HEK293 (cell line): ENCODE measurements around the gene MOB1B.
"Not testable (repeated sequence)": the region's sequence is repeated elsewhere in the genome, so short reads cannot be mapped to it uniquely, and the experiment has no call there.

Source experiments
- CTCF ChIA-PET: fragments of 350-600 bp; formaldehyde crosslinking; extraction: SDS; loops from one replicate; lab custom pipeline; 2021; ENCODE audit warnings: antibody characterized with exemption; lab: Yijun Ruan, JAX
- POLR2A ChIA-PET: fragments of 300-600 bp; formaldehyde crosslinking; extraction: SDS; loops from one replicate; lab custom pipeline; 2020; ENCODE audit warnings: antibody characterized with exemption, inconsistent platforms; lab: Yijun Ruan, JAX
- H3K27ac ChIP-seq: fragments of 200-500 bp; sonication (Bioruptor generic); 2 replicates; pipeline ENCODE4 v1.5.1; 2014; ENCODE audit warnings: low read depth, low read length, control low read depth, inconsistent platforms; ENCODE audit errors: extremely low read depth
- H3K36me3 ChIP-seq, 2 experiments: fragments of 200-500 bp in 1 of 2; sonication (Bioruptor generic) in 1 of 2; 1 replicate in 1 of 2; 2 replicates in 1 of 2; pipeline ENCODE4 v1.5.1; 2014 to 2017; ENCODE audit warnings: inconsistent platforms in 2 of 2, low read length in 2 of 2; ENCODE audit not compliant: control insufficient read depth in 2 of 2, insufficient read depth in 1 of 2
- H3K4me1 ChIP-seq: fragments of 200-500 bp; sonication (Bioruptor generic); 2 replicates; pipeline ENCODE4 v1.5.1; 2014; ENCODE audit warnings: mild to moderate bottlenecking, low read length, inconsistent platforms; ENCODE audit not compliant: control insufficient read depth, insufficient read depth
- H3K4me3 ChIP-seq: 2 replicates; pipeline ENCODE4 v1.5.1; 2011; ENCODE audit warnings: low read depth, mild to moderate bottlenecking, control low read depth, low read length, moderate library complexity
- H3K9me3 ChIP-seq: fragments of 200-500 bp; sonication (Bioruptor generic); 2 replicates; pipeline ENCODE4 v1.5.1; 2014; ENCODE audit warnings: low read depth, low read length, inconsistent platforms; ENCODE audit not compliant: control insufficient read depth, insufficient read depth
- BCL11A ChIP-seq: fragments of 450-650 bp; formaldehyde crosslinking; IDR thresholded peaks from 2 replicates; pipeline ENCODE4 v1.5.1; 2016; ENCODE audit warnings: low read depth, missing biosample characterization, missing genetic modification characterization
- FEZF1 ChIP-seq: fragments of 450-650 bp; formaldehyde crosslinking; IDR thresholded peaks from 2 replicates; pipeline ENCODE4 v1.5.1; 2016; ENCODE audit warnings: missing biosample characterization, missing genetic modification characterization
- SETDB1 ChIP-seq: IDR thresholded peaks from one replicate; pipeline ENCODE4 v1.6.1; 2017; ENCODE audit warnings: mild to moderate bottlenecking, low read length, moderate library complexity, mixed read lengths; ENCODE audit not compliant: insufficient read length
- ZNF146 ChIP-seq: fragments of 450-650 bp; formaldehyde crosslinking; IDR thresholded peaks from 2 replicates; pipeline ENCODE4 v1.5.1; 2016; ENCODE audit warnings: missing biosample characterization, missing genetic modification characterization
- ZNF211 ChIP-seq: fragments of 450-650 bp; formaldehyde crosslinking; IDR thresholded peaks from 2 replicates; pipeline ENCODE4 v1.5.1; 2016; ENCODE audit warnings: low read depth, missing biosample characterization, missing genetic modification characterization
- ZNF302 ChIP-seq: fragments of 450-650 bp; formaldehyde crosslinking; IDR thresholded peaks from 2 replicates; pipeline ENCODE4 v1.5.1; 2016; ENCODE audit warnings: missing biosample characterization, missing genetic modification characterization, low read depth
- ZNF610 ChIP-seq: fragments of 450-650 bp; formaldehyde crosslinking; IDR thresholded peaks from 2 replicates; pipeline ENCODE4 v1.5.1; 2016; ENCODE audit warnings: missing biosample characterization, missing genetic modification characterization, borderline replicate concordance
- ZNF621 ChIP-seq: fragments of 450-650 bp; formaldehyde crosslinking; IDR thresholded peaks from 2 replicates; pipeline ENCODE4 v1.5.1; 2017; ENCODE audit warnings: missing biosample characterization, missing genetic modification characterization
- TF ChIP-seq, protein P1 (sequence below): fragments of 450-650 bp; formaldehyde crosslinking; IDR thresholded peaks from 2 replicates; pipeline ENCODE4 v1.5.1; 2016; ENCODE audit warnings: missing biosample characterization, missing genetic modification characterization
- TF ChIP-seq, protein P2 (sequence below): fragments of 450-650 bp; formaldehyde crosslinking; IDR thresholded peaks from 2 replicates; pipeline ENCODE4 v1.5.1; 2017; ENCODE audit warnings: missing biosample characterization, mild to moderate bottlenecking, missing genetic modification characterization, moderate library complexity
- TF ChIP-seq, protein P3 (sequence below): fragments of 450-650 bp; formaldehyde crosslinking; conservative IDR thresholded peaks from 2 replicates; pipeline ENCODE4 v1.5.1; 2016; ENCODE audit warnings: low read depth, missing biosample characterization, missing genetic modification characterization
- TF ChIP-seq, protein P4 (sequence below): fragments of 450-650 bp; formaldehyde crosslinking; IDR thresholded peaks from 2 replicates; pipeline ENCODE4 v1.5.0; 2017; ENCODE audit warnings: missing biosample characterization, missing genetic modification characterization, borderline replicate concordance

MOB1B gene

DNA sequence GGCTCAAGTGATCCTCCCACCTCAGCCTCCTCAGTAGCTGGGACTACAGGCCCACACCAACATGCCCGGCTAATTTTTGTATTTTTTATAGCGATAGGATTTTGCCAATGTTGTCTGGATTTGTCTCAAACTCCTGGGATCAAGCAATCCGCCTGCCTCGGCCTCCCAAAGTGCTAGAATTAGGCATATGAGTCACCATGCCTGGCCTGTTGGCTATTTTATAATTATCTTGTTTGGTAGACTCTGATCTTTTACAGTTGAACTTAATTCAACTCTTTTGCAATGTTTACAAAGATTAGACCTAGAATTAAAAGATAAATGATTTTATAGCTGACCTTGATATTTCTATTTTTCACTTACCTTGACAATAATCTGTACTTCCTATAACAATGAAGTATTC is 109.3 kb downstream of the MOB1B start:
- Histone ChIP-seq H3K36me3 (no peaks in the 10 kb centered on the region; a peak in 1 of 3 replicates), H3K9me3 (no peaks in the 10 kb centered on the region), H3K4me1 (no peaks in the 10 kb centered on the region), H3K4me3 (no peak overlapping the region), H3K27ac (no peak overlapping the region)
- TF ChIP-seq, protein P1, sequence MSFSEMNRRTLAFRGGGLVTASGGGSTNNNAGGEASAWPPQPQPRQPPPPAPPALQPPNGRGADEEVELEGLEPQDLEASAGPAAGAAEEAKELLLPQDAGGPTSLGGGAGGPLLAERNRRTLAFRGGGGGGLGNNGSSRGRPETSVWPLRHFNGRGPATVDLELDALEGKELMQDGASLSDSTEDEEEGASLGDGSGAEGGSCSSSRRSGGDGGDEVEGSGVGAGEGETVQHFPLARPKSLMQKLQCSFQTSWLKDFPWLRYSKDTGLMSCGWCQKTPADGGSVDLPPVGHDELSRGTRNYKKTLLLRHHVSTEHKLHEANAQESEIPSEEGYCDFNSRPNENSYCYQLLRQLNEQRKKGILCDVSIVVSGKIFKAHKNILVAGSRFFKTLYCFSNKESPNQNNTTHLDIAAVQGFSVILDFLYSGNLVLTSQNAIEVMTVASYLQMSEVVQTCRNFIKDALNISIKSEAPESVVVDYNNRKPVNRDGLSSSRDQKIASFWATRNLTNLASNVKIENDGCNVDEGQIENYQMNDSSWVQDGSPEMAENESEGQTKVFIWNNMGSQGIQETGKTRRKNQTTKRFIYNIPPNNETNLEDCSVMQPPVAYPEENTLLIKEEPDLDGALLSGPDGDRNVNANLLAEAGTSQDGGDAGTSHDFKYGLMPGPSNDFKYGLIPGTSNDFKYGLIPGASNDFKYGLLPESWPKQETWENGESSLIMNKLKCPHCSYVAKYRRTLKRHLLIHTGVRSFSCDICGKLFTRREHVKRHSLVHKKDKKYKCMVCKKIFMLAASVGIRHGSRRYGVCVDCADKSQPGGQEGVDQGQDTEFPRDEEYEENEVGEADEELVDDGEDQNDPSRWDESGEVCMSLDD: no peak
- TF ChIP-seq ZNF621 (tag by site-specific recombination) (no peak), FEZF1 (tag by site-specific recombination) (no peak), SETDB1 (no peak), ZNF610 (tag by site-specific recombination) (no peak), ZNF302 (tag by site-specific recombination) (no peak), BCL11A (tag by site-specific recombination) (no peak), ZNF211 (tag by site-specific recombination) (no peak)
- TF ChIP-seq, protein P2, sequence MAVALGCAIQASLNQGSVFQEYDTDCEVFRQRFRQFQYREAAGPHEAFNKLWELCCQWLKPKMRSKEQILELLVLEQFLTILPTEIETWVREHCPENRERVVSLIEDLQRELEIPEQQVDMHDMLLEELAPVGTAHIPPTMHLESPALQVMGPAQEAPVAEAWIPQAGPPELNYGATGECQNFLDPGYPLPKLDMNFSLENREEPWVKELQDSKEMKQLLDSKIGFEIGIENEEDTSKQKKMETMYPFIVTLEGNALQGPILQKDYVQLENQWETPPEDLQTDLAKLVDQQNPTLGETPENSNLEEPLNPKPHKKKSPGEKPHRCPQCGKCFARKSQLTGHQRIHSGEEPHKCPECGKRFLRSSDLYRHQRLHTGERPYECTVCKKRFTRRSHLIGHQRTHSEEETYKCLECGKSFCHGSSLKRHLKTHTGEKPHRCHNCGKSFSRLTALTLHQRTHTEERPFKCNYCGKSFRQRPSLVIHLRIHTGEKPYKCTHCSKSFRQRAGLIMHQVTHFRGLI (tag by site-specific recombination): no peak
- TF ChIP-seq, protein P3, sequence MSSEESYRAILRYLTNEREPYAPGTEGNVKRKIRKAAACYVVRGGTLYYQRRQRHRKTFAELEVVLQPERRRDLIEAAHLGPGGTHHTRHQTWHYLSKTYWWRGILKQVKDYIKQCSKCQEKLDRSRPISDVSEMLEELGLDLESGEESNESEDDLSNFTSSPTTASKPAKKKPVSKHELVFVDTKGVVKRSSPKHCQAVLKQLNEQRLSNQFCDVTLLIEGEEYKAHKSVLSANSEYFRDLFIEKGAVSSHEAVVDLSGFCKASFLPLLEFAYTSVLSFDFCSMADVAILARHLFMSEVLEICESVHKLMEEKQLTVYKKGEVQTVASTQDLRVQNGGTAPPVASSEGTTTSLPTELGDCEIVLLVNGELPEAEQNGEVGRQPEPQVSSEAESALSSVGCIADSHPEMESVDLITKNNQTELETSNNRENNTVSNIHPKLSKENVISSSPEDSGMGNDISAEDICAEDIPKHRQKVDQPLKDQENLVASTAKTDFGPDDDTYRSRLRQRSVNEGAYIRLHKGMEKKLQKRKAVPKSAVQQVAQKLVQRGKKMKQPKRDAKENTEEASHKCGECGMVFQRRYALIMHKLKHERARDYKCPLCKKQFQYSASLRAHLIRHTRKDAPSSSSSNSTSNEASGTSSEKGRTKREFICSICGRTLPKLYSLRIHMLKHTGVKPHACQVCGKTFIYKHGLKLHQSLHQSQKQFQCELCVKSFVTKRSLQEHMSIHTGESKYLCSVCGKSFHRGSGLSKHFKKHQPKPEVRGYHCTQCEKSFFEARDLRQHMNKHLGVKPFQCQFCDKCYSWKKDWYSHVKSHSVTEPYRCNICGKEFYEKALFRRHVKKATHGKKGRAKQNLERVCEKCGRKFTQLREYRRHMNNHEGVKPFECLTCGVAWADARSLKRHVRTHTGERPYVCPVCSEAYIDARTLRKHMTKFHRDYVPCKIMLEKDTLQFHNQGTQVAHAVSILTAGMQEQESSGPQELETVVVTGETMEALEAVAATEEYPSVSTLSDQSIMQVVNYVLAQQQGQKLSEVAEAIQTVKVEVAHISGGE (tag by site-specific recombination): no peak
- TF ChIP-seq, protein P4, sequence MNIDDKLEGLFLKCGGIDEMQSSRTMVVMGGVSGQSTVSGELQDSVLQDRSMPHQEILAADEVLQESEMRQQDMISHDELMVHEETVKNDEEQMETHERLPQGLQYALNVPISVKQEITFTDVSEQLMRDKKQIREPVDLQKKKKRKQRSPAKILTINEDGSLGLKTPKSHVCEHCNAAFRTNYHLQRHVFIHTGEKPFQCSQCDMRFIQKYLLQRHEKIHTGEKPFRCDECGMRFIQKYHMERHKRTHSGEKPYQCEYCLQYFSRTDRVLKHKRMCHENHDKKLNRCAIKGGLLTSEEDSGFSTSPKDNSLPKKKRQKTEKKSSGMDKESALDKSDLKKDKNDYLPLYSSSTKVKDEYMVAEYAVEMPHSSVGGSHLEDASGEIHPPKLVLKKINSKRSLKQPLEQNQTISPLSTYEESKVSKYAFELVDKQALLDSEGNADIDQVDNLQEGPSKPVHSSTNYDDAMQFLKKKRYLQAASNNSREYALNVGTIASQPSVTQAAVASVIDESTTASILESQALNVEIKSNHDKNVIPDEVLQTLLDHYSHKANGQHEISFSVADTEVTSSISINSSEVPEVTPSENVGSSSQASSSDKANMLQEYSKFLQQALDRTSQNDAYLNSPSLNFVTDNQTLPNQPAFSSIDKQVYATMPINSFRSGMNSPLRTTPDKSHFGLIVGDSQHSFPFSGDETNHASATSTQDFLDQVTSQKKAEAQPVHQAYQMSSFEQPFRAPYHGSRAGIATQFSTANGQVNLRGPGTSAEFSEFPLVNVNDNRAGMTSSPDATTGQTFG (tag by site-specific recombination): no peak
- POLR2A ChIA-PET: no interaction called here
- CTCF ChIA-PET: interaction anchor here (0.6 kb wide), 1 partner anchor 119 kb away, joined by 5 read pairs; no protein-coding TSS in a partner anchor

DNA sequence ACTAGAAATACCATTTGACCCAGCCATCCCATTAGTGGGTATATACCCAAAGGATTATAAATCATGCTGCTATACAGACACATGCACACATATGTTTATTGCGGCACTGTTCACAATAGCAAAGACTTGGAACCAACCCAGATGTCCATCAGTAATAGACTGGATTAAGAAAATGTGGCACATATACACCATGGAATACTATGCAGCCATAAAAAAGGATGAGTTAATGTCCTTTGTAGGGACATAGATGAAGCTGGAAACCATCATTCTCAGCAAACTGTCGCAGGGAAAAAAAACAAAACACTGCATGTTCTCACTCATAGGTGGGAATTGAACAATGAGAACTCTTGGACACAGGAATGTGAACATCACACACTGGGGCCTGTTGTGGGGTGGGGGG is 115.2 kb downstream of the MOB1B start:
- H3K27ac ChIP-seq, H3K4me3 ChIP-seq, H3K36me3 ChIP-seq, H3K4me1 ChIP-seq, POLR2A ChIA-PET, CTCF ChIA-PET, H3K9me3 ChIP-seq: not testable (repeated sequence)
- TF ChIP-seq ZNF146 (tag by site-specific recombination): peak; percentile 78; the same call in 1 of the 2 replicates
